NCI-H2196 treated with DMSO at 0.1 percent for 48 hours (cell line): Measurements from ENCODE around the gene PCDHB1.

Experiments used
- DNase-seq: peaks from one replicate; lab custom pipeline; 2025; ENCODE audit not compliant: unreplicated experiment; lab: John Stamatoyannopoulos, UW

PCDHB1 gene

DNA sequence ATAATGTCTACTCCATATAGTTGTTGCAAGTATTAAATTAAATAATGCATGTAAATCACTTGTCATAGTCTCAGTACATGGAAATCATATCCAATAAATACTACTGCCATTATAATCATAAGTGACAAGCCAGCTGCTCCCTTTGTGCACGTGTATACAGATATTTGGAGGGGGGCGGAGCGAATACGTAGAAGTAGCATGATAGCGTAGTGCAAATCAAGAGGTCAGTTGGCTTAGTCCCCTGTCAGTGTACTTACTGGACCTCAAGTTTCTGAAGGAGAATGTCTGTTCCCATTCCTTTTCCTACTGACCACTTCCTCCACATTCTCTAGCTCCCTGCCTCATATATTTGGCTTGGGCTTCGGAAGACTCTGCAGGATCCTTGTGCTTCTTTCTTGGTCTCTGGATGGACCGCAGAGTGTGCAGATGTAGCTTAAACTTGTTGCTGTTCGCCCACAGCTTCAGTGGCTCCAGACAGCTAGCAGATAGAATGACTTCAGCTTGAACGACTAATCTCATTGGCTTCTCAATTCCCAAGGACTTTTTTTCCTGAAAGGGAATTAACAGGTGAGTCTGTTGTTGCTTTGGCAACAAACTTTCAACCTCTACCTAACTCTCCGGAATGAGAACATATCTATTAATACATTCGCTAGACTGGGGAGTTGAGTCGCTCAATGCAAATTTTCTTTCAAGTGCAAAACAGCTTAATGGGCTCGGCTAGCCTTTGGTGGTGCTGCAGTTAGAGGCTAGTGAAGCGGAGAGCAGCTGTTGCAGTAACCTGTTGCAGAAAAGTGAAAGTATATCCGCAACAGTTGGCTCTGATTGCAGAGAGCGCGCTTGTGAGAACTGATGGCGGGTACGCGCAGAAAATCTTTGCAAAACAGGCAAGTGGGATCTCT is at the start of gene PCDHB1:
Gene PCDHB1, plus strand, starts transcription at position 753 of the 899 bp plus-strand sequence. Its CDS starts 97 bp downstream, at position 850.
- DNase-seq: peak; percentile 13

- DNase-seq: peak; percentile 64
Measured at GRCh38 chr5:141001446-141001843, 49.7 kb upstream of the PCDHB1 start.

DNA sequence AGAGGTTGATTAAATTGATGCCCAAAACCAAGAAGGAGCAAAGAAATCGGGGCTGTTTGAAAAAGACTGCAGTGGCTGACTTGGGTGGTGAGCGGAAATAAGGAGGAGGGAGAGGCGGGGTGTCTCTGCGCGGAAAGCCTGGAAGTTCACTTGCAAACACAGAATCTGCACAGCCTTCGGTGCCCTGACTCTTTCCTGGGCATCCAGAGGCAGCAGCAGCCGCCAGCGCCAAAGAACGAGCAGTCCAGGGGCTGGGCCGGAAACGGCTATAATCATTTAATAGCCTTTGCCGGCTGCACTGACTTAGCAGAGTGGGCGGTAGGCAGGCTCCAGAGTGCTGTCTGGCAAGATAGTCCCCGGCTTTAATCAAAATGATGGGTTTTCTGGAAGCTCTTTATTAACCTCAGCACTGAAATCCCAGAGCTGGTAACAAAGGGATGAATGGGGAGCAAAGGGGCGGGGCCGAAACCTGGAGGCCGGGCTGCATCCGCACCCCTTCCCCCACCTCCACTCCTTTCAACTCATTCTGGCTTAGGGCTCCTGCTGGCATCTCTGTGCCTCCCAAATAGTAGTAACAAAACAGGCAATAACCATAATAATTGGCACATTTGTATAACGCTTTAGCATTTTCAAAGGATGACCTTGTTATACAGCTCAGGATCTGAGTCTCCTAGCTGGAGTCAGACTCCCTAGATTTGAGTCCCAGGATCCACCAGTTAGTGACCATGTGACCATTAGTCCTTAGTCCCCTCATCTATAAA is 49.1 kb upstream of the PCDHB1 start:
- DNase-seq: peak; percentile 77

- no peak for DNase-seq
Measured at GRCh38 chr5:141002605-141002965, 48.6 kb upstream of the PCDHB1 start.

DNA sequence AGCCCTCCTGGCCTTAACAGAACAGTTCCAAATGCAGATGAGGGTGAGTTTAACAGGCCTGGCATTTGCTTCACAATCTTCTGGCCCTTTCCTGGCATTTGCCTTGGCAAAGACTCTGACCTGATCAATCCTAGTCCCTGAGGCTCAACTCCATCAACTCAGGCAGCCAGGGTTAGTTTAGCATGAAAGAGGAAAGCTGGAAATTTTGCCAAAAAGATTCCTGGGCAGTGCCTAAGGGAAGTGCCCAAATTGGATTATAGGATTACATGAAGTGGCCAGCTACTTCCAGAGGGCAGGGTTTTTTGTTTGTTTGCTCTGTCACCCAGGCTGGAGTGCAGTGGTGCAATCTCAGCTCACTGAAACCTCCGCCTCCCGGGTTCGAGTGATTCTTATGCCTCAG is 48.1 kb upstream of the PCDHB1 start:
- DNase-seq: no peak

DNA sequence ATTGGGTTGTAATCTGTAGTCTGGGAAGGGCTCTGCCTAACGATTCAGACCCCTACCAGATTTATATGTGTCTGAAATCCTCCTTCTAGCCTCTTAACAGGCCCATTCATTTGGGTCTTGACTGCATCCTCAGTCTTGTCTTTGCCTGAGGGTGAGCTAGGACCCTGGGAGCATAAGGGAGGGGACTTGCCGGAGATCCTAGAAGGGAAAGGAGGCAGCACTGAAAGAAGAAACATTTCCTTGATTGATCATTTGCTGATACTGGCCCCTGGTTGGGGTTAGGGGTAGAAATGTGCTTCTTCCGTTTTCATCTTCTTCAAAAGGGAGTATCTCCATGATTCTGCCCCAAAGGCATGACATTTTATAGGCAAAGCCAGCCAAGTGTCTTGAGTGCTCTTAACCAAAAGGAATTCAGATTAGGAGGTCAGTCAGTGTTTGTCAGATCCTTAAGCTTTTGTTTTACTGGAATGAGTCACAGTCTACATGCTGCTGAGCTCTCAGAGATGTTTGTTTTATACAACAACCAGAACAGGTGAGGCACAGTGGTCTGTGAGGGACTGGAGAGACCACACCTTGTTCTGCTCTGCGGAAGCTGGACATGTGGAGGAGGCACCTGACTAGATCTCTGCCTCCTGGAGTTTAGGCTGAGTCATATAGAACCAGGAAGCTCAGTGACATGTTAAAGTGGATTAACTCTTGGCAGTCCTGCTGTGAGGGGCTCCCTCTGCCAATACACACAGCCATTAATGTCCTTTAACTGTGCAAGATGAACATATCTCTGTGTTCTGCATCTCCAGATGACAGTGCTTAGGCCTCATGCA is 47.2 kb upstream of the PCDHB1 start:
- DNase-seq: peak; percentile 79

DNA sequence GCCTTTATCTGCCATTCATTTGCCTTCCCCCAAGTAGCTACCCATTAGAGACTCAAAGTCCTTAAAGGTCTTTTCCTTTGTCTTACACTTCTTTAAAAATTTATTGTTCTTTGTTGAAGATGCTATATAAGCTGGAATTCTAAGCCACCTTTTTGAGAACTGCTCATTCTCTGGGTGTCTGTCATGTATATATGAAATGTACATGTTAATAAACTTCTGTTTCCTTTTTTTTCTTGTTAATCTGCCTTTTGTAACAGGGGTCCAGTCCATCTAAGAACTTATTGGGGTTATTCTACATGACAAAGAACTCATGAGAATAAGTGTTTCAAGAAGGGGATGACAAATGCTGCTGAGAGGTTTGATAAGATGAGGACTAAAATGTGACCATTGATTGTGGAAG is 43.4 kb upstream of the PCDHB1 start:
- no peak for DNase-seq

DNA sequence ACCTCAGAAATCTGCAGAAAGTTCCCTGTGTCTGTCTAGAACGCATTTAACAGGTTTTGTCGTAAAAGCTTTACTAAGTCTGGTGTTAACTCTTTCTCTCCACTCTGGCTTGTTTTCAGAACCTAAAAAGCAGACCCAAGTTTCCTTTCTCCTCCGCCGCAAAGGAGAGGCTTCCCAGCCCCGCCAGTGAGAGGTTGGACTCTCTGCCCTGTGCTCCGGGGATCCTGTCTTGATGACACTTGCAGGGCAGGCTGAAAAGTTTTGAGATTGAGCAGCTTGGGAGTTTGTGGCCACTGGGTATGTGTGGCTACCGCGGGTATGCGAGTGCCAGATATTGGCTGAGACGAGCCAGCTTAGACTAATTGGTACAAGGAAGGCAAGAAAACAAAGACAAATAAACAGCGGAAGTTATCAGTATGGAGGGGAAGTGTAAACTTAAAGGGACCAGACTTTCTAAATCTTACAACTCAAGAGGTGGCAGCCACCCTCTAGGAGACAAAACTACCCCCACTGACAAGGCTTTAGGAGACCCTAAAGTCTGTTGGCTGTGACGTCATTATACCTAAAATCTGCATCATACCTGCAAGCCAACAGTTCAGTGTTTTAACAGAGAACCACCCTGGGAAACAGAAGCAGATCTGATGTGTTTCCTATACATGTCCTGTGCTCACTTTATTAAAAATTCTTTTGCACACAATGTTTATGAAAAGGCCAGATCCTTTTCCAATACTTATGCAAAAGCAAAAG is 41.0 kb upstream of the PCDHB1 start:
- no peak for DNase-seq

GRCh38 chr5:141017943-141018342 is 33.2 kb upstream of the PCDHB1 start:
- no peak for DNase-seq

DNA sequence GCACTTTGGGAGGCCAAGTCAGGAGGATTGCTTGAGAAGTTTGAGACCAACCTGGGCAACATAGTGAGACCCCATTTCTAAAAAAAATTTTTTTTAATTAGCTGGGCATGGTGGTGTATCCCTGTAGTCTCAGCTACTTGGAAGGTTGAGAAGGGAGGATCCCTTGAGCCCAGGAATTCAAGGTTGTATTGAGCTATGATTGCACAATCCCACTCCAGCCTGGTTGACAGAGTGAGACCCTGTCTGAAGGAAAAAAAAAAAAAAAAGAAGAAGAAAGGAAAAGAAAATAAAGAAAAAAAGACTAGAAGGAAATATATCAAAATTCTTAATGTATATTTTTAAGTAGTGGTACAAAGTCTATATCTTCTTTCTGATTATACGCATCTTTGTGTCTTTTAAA is 28.8 kb upstream of the PCDHB1 start:
- no peak for DNase-seq

- DNase-seq: no peak
Measured at GRCh38 chr5:141031006-141031405, 20.2 kb upstream of the PCDHB1 start.

GRCh38 chr5:141032626-141033025 is 18.5 kb upstream of the PCDHB1 start:
- DNase-seq: no peak

DNA sequence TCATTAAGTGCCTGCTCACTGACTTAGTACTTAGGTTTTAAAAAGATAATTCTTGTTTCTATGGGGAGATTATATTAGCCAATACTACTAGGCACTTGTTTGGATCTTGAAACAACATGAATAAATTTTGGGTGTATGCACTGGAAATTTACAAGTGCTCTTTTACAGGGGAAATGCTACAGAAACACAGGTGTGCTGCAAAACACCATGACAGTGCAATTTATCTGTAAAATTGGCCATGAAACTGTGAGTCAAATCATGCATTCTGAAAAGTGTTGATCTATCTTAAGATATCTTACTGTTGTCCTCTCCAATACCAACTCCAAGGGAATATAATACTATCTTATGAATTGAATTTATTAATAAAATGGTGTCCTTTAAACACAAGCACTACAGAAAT is 12.1 kb upstream of the PCDHB1 start:
- DNase-seq: no peak

GRCh38 chr5:141039517-141039916 is 11.7 kb upstream of the PCDHB1 start:
- peak; percentile 10 for DNase-seq

DNA sequence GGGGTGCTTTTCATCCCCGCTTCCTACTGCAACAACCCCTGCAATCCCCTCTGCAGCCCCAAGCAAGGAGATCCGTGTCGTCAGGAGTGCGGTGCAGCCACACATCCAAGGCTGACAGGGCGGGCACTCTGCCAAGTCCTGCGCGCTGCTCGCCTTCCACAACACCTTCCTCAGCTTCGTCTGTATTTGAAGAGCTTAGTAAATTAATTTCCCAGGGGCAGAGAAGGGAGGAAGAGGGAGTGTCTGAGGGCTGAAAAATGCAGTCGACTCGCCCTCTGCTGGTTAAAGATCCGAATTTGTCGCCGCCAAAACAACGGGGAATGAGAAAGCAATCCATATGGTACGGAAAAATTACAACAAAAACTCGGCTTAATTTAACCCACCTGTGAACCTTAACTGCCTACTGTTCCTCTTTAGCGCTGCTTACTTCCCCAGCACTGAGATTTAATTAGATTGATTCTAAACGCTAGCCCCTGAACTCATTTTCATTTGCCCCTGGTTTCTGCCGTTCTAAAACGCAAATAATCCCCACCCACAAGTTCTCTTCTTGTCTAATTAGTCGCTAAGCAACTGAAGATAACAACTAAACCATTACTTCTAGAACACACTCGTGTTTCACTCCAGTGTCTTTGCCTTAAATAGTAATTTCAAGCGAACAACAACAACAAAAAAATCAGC is 10.9 kb upstream of the PCDHB1 start:
- peak; percentile 88 for DNase-seq

DNA sequence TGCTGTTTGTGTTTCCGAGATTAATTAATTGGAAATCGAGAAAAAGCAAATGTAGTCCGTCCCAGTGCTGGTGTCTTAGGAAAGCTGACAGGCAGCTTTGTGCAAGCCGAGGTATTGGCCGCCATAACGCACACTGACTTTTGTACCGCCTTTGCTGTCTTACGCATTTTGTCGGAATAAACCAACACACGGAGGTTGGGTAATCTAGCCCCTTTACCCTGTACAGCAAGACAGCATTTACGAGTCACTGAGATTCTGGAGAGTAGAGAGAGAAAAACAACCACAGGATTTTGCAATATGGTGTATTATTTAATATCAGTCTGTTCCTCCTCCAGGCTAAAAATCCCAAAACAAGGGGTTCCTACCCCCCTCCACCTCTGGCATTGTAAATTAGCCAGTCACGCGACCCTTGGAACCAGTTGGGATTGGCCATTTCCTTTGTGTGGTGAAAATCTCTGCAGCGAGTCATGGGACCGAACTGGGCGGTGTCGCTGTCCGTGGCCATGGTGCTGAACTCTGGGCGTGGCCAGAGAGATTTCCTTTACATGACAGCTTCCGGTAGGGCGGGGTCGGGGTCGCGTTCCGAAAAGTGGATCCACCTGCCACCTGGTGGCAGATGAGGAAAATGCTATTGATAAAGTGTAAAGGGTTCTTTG is 10.3 kb upstream of the PCDHB1 start:
- DNase-seq: peak; percentile 97

GRCh38 chr5:141041427-141041785 is 9.8 kb upstream of the PCDHB1 start:
- DNase-seq: no peak

- no peak for DNase-seq
Measured at GRCh38 chr5:141042555-141042954, 8.6 kb upstream of the PCDHB1 start.

DNA sequence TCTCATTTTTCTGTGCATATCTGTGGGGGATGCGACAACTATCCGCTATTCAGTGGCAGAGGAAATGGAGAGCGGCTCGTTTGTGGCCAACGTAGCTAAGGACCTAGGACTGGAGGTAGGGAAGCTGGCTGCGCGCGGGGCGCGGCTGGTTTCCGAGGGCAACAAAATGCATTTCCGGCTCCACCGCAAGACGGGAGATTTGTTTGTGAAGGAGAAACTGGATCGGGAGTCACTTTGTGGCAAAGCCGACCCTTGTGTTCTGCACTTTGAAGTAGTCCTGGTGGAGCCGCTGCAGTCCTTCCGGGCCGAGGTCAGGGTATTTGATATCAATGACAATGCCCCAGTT is 320 bp downstream of the PCDHB1 start:
- no peak for DNase-seq

GRCh38 chr5:141077826-141078225 is 26.7 kb downstream of the PCDHB1 start:
- no peak for DNase-seq
